ENCODE results near the gene ZDHHC9. TPM values are rescaled to one million over a fixed set of nuclear protein-coding genes. Genes with fewer than 3 reads are reported as not detected.
A peak's percentile ranks its signal among the peaks of the same experiment; 100 is the strongest.

ZDHHC9 gene
- total and polyA plus RNA-seq, 4 experiments from 2014 or later, result 5.1 to 8.1 (median 5.8) TPM

DNA sequence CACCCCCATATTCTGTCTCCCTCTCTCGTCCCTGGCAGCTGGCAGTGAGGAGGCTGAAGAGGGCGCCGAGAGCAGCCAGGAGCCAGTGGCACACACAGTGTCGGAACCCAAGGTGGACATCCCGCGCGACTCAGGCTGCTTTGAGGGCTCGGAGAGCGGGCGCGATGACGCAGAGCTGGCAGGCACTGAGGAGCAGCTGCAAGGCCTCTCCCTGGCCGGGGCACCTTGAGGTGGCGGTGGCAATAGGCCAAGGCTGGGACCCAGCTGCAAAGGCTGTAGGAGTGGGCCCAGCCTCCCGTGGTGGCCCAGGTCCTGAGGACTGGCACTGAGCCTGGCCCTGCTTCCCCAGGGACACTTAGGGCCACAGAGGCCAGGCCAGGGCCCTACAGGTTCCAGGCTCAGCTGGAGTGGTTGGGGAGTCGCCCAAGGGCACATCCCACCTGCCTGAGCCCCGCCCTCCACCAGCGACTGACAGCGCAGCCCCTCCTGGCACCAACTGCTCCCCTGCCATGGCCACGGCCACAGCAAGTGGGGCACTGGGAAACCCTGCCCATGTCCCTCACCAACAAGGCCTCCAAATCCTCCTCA, 50.0 kb downstream of the ZDHHC9 start:
- H3K27ac Mint-ChIP-seq, result peak overlapping the region in 1 of 7 donors; percentile 57
- intact Hi-C loops (cut with micrococcal nuclease), result no loop called here
- ChIA-PET POLR2A (ENCODE audit: partially characterized antibody) (interaction anchor here (39.3 kb wide), 1 partner anchor 25 kb away, joined by 1390 read pairs; the partner anchor contains the start of gene SASH3), CTCF (ENCODE audit: partially characterized antibody) (interaction anchor here (0.7 to 3.2 kb wide), 3 partner anchors 12 to 156 kb away, joined by 3 to 12 read pairs (median 6); no protein-coding TSS in a partner anchor)
- no peak overlapping the region for H3K27ac ChIP-seq (ENCODE audit: low read depth, low read length)
- H3K27me3 Mint-ChIP-seq, result no peaks in the 10 kb centered on the region
- peaks cover 24 to 52% of the 10 kb centered on the region in 2 donors for H3K36me3 Mint-ChIP-seq
- no peak for DNase-seq
- peaks cover 55% of the 10 kb centered on the region for H3K36me3 ChIP-seq (ENCODE audit: insufficient read depth, low read length)
- peaks cover 2 to 15% (median 7%) of the 10 kb centered on the region in 4 donors for H3K4me1 Mint-ChIP-seq
- no peaks in the 10 kb centered on the region for H3K9me3 Mint-ChIP-seq
- H3K4me1 ChIP-seq (ENCODE audit: insufficient read depth, low read length), result peaks cover 6% of the 10 kb centered on the region
- H3K4me3 ChIP-seq (ENCODE audit: low read length in 2 of 2), result no peak overlapping the region
- H3K27me3 ChIP-seq (ENCODE audit: insufficient read depth, low read length), result no peaks in the 10 kb centered on the region
- H3K9me3 ChIP-seq (ENCODE audit: control insufficient read depth in 1 of 2, low read length in 2 of 2), result no peaks in the 10 kb centered on the region
- no peak overlapping the region for H3K4me3 Mint-ChIP-seq

DNA sequence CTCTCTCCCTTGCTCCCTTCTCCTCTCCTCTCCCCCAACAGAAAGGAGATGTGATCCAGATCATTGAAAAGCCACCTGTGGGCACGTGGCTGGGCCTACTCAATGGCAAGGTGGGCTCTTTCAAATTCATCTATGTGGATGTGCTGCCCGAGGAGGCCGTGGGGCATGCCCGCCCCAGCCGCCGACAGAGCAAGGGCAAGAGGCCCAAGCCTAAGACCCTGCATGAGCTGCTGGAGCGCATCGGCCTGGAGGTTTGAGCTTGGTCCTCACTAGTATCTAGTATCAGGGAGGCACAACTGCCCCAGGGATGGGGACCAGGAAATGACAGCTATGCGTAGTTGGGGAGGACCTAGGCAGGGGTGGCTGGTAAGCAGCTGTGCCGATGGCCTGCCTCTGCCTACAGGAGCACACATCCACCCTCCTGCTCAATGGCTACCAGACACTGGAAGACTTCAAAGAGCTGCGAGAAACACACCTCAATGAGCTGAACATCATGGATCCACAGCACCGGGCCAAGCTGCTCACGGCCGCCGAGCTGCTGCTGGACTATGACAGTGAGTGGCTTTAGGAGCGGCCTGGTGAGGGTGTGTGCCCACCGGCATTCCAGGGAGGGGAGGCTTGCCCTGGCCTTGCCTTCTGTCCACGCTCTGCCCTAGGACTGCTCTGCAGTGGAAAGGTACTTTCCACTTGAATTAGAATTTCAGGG, 50.9 kb downstream of the ZDHHC9 start:
- POLR2A ChIA-PET (ENCODE audit: partially characterized antibody), result interaction anchor here (39.3 kb wide), 1 partner anchor 24 kb away, joined by 1390 read pairs; the partner anchor contains the start of gene SASH3

DNA sequence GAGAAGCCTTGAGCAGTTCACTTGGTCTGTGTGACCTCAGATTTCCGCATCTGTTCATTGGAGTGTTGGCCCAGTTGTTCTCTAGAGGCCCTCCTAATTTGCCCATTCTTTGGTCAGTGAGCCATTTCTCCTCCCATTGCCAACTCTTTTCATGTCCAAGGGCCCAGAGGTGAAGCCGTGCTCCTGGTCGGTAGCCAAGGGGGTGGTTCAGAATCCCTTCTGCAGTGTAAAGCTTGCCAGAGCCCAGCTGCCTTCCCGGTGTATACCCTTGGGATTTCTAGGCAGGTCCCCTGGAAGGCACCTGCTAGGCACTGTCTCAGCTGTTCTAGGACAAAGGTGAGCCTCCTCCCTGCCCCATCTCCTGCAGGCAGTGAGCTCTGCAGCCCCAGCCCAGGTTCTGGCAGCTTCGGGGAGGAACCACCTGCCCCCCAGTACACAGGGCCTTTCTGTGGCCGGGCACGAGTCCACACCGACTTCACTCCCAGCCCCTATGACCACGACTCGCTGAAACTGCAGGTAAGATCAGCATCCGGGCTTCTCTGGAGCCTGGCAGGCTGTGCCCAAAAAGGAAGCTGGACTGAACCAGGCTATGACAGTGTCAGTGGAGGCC, 51.6 kb downstream of the ZDHHC9 start:
- no peak for DNase-seq
- no peak overlapping the region for H3K4me3 Mint-ChIP-seq
- peaks cover 7 to 22% (median 11%) of the 10 kb centered on the region in 4 donors for H3K4me1 Mint-ChIP-seq
- Histone ChIP-seq H3K4me3 (ENCODE audit: low read length in 2 of 2) (no peak overlapping the region), H3K9me3 (ENCODE audit: control insufficient read depth in 1 of 2, low read length in 2 of 2) (no peaks in the 10 kb centered on the region), H3K4me1 (ENCODE audit: insufficient read depth, low read length) (peaks cover 7% of the 10 kb centered on the region), H3K27ac (ENCODE audit: low read depth, low read length) (no peak overlapping the region), H3K27me3 (ENCODE audit: insufficient read depth, low read length) (no peaks in the 10 kb centered on the region), H3K36me3 (ENCODE audit: insufficient read depth, low read length) (peaks cover 67% of the 10 kb centered on the region)
- no peaks in the 10 kb centered on the region for H3K9me3 Mint-ChIP-seq
- CTCF ChIA-PET (ENCODE audit: partially characterized antibody), result interaction anchor here (0.7 to 3.2 kb wide), 4 partner anchors 11 to 287 kb away, joined by 4 to 12 read pairs (median 5); no protein-coding TSS in a partner anchor
- peak overlapping the region in 2 of 7 donors; percentile 48 to 64 for H3K27ac Mint-ChIP-seq
- intact Hi-C loops (cut with micrococcal nuclease), result no loop called here
- POLR2A ChIA-PET (ENCODE audit: partially characterized antibody), result interaction anchor here (39.3 kb wide), 1 partner anchor 24 kb away, joined by 1390 read pairs; the partner anchor contains the start of gene SASH3
- H3K27me3 Mint-ChIP-seq, result no peaks in the 10 kb centered on the region
- H3K36me3 Mint-ChIP-seq, result peaks cover 28 to 55% of the 10 kb centered on the region in 2 donors

More for the DNA sequence above, 50.9 kb downstream of the ZDHHC9 start:
- H3K36me3 Mint-ChIP-seq, result peaks cover 25 to 52% of the 10 kb centered on the region in 2 donors
- Histone ChIP-seq H3K36me3 (ENCODE audit: insufficient read depth, low read length) (peaks cover 61% of the 10 kb centered on the region), H3K4me3 (ENCODE audit: low read length in 2 of 2) (no peak overlapping the region), H3K27me3 (ENCODE audit: insufficient read depth, low read length) (no peaks in the 10 kb centered on the region), H3K27ac (ENCODE audit: low read depth, low read length) (no peak overlapping the region), H3K9me3 (ENCODE audit: control insufficient read depth in 1 of 2, low read length in 2 of 2) (no peaks in the 10 kb centered on the region), H3K4me1 (ENCODE audit: insufficient read depth, low read length) (peaks cover under 1% of the 10 kb centered on the region)
- CTCF ChIA-PET (ENCODE audit: partially characterized antibody), result interaction anchor here (0.7 to 3.2 kb wide), 4 partner anchors 11 to 286 kb away, joined by 4 to 12 read pairs (median 5); no protein-coding TSS in a partner anchor
- H3K9me3 Mint-ChIP-seq, result no peaks in the 10 kb centered on the region
- H3K4me1 Mint-ChIP-seq, result peaks cover 0 to 15% (median 5%) of the 10 kb centered on the region in 4 donors
- intact Hi-C loops (cut with micrococcal nuclease), result no loop called here
- DNase-seq, result no peak
- no peak overlapping the region for H3K4me3 Mint-ChIP-seq
- no peaks in the 10 kb centered on the region for H3K27me3 Mint-ChIP-seq
- peak overlapping the region in 3 of 7 donors; percentile 29 to 70 (median 48) for H3K27ac Mint-ChIP-seq

DNA sequence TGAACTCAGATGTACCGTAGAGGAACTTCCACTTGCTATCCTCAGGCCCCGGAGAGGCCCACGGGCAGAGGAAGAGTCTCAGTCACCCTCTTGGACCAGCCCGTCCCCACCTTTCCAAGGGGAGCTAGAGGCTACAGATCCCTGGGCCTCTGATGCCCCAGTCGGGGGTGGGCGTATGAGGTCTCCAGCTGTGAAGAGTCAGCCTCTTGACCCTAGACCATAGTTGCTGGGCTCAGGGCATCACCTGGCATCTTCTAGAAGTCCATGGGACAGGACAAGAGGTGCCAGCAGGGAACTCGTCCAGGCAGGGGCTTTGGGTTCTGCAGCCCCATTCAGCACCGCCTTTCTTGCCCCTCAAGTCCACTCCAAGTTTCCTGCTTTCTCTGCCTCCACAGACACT, 52.4 kb downstream of the ZDHHC9 start:
- no peak overlapping the region for H3K4me3 Mint-ChIP-seq
- peaks cover 67% of the 10 kb centered on the region for H3K36me3 ChIP-seq (ENCODE audit: insufficient read depth, low read length)
- H3K9me3 Mint-ChIP-seq, result no peaks in the 10 kb centered on the region
- CTCF ChIA-PET (ENCODE audit: partially characterized antibody), result no interaction called here
- no peaks in the 10 kb centered on the region for H3K9me3 ChIP-seq (ENCODE audit: control insufficient read depth in 1 of 2, low read length in 2 of 2)
- H3K27me3 ChIP-seq (ENCODE audit: insufficient read depth, low read length), result no peaks in the 10 kb centered on the region
- peaks cover 10 to 29% (median 15%) of the 10 kb centered on the region in 4 donors for H3K4me1 Mint-ChIP-seq
- no peak overlapping the region for H3K27ac ChIP-seq (ENCODE audit: low read depth, low read length)
- intact Hi-C loops (cut with micrococcal nuclease), result no loop called here
- no peak overlapping the region for H3K4me3 ChIP-seq (ENCODE audit: low read length in 2 of 2)
- peaks cover 11% of the 10 kb centered on the region for H3K4me1 ChIP-seq (ENCODE audit: insufficient read depth, low read length)
- no peak for DNase-seq
- no peaks in the 10 kb centered on the region for H3K27me3 Mint-ChIP-seq
- POLR2A ChIA-PET (ENCODE audit: partially characterized antibody), result interaction anchor here (39.3 kb wide), 1 partner anchor 23 kb away, joined by 1390 read pairs; the partner anchor contains the start of gene SASH3
- H3K36me3 Mint-ChIP-seq, result peaks cover 31 to 60% of the 10 kb centered on the region in 2 donors
- H3K27ac Mint-ChIP-seq, result peak overlapping the region in 5 of 7 donors; percentile 0 to 73 (median 64)

DNA sequence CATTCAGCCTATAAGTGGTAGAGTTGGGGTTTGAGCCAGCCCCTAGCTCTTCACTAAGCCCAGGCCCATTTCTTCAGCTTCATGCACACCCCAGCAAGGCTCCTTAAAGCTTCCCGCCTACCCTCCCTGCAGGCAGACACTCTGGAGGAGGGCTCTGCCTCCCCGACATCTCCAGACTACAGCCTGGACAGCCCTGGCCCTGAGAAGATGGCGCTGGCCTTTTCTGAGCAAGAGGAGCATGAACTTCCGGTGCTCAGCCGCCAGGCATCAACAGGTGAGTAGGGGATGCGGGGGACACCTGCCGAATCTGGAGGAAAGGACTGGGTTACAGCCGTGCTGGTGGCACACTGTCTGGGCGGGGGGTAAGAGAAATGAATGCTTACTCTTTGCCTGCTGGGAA, 52.9 kb downstream of the ZDHHC9 start:
- DNase-seq, result no peak
- Histone ChIP-seq H3K27me3 (ENCODE audit: insufficient read depth, low read length) (no peaks in the 10 kb centered on the region), H3K9me3 (ENCODE audit: control insufficient read depth in 1 of 2, low read length in 2 of 2) (no peaks in the 10 kb centered on the region), H3K36me3 (ENCODE audit: insufficient read depth, low read length) (peaks cover 67% of the 10 kb centered on the region), H3K4me3 (ENCODE audit: low read length in 2 of 2) (no peak overlapping the region), H3K27ac (ENCODE audit: low read depth, low read length) (no peak overlapping the region), H3K4me1 (ENCODE audit: insufficient read depth, low read length) (peaks cover 16% of the 10 kb centered on the region)
- H3K4me3 Mint-ChIP-seq, result no peak overlapping the region
- CTCF ChIA-PET (ENCODE audit: partially characterized antibody), result no interaction called here
- H3K9me3 Mint-ChIP-seq, result no peaks in the 10 kb centered on the region
- intact Hi-C loops (cut with micrococcal nuclease), result no loop called here
- POLR2A ChIA-PET (ENCODE audit: partially characterized antibody), result interaction anchor here (39.3 kb wide), 1 partner anchor 22 kb away, joined by 1390 read pairs; the partner anchor contains the start of gene SASH3
- H3K27ac Mint-ChIP-seq, result peak overlapping the region in 2 of 7 donors; percentile 0 to 73
- H3K4me1 Mint-ChIP-seq, result peaks cover 13 to 34% (median 18%) of the 10 kb centered on the region in 4 donors
- H3K36me3 Mint-ChIP-seq, result peaks cover 35 to 60% of the 10 kb centered on the region in 2 donors
- no peaks in the 10 kb centered on the region for H3K27me3 Mint-ChIP-seq

DNA sequence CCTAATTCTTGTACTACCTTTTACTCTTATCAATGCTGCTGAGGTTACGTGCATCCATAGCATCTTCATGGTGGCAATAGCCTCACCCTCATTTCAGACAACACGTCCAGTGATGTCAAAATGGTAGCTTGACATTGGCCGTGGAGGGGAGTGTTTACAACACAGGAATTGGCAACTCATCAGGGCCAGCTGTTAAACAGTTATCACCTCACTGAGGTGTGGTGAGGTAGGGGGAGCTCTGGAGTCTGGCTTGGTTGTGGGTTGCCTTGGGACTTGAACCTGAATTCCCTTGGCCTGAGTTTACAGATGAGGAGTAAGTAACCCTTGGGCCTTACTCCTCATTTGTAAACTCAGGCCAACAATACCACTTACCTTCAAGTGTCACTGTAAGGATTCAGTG, 53.5 kb downstream of the ZDHHC9 start:
- H3K27ac Mint-ChIP-seq, result peak overlapping the region in 5 of 7 donors; percentile 42 to 64 (median 54)
- H3K9me3 ChIP-seq (ENCODE audit: control insufficient read depth in 1 of 2, low read length in 2 of 2), result no peaks in the 10 kb centered on the region
- H3K36me3 Mint-ChIP-seq, result peaks cover 41 to 64% of the 10 kb centered on the region in 2 donors
- H3K27me3 ChIP-seq (ENCODE audit: insufficient read depth, low read length), result no peaks in the 10 kb centered on the region
- ChIA-PET POLR2A (ENCODE audit: partially characterized antibody) (interaction anchor here (39.3 kb wide), 1 partner anchor 22 kb away, joined by 1390 read pairs; the partner anchor contains the start of gene SASH3), CTCF (ENCODE audit: partially characterized antibody) (no interaction called here)
- no peak overlapping the region for H3K27ac ChIP-seq (ENCODE audit: low read depth, low read length)
- no peak overlapping the region for H3K4me3 Mint-ChIP-seq
- H3K27me3 Mint-ChIP-seq, result no peaks in the 10 kb centered on the region
- no peak for DNase-seq
- H3K36me3 ChIP-seq (ENCODE audit: insufficient read depth, low read length), result peaks cover 67% of the 10 kb centered on the region
- intact Hi-C loops (cut with micrococcal nuclease), result no loop called here
- peaks cover 23% of the 10 kb centered on the region for H3K4me1 ChIP-seq (ENCODE audit: insufficient read depth, low read length)
- no peak overlapping the region for H3K4me3 ChIP-seq (ENCODE audit: low read length in 2 of 2)
- peaks cover 19 to 41% (median 24%) of the 10 kb centered on the region in 4 donors for H3K4me1 Mint-ChIP-seq
- no peaks in the 10 kb centered on the region for H3K9me3 Mint-ChIP-seq
